Esophagus (tissue), 2 donors: ENCODE data around the gene ACTN1. TPM values are rescaled to one million over a fixed set of nuclear protein-coding genes. Genes with fewer than 3 reads are reported as not detected.

Source experiments
- polyA plus RNA-seq, 2 donors: library from polyadenylated mRNA; stranded (reverse); fragments of 200-250 nt; gene quantifications; one replicate each; pipeline ENCODE4 v1.2.3, GENCODE V29; 2013
- donor health status: healthy with polysubstance abuse.
- donor health status: Bipolar disorder and iron deficiency.

The ACTN1 gene
- polyA plus RNA-seq, 2 donors, result 37.4 to 98.2 TPM

Other genes starting within 250 kb of the ACTN1 start
- gene ZFP36L1, start 186.2 kb downstream of the ACTN1 start, polyA plus RNA-seq, result 10 to 100 TPM; 58.8 to 84.0 TPM
- 10 to 100 TPM; 21.8 to 26.9 TPM for gene DCAF5, start 173.8 kb upstream of the ACTN1 start, polyA plus RNA-seq
- gene EXD2, start 212.2 kb upstream of the ACTN1 start, polyA plus RNA-seq, result 10 to 100 TPM; 10.9 to 12.1 TPM